NCI-H2196 treated with DMSO at 0.1 percent for 48 hours (cell line): ENCODE data around the gene EML4.
"Not testable (repeated sequence)": the region's sequence is repeated elsewhere in the genome, so short reads cannot be mapped to it uniquely, and the experiment has no call there.

ENCODE experiments used
- DNase-seq: peaks from one replicate; lab custom pipeline; 2025; ENCODE audit not compliant: unreplicated experiment; lab: John Stamatoyannopoulos, UW

The EML4 gene

GRCh38 chr2:42169100-42169873 is at the start of gene EML4:
Gene EML4 (plus strand): TSS chr2:42169353. CDS start chr2:42169612, 259 bp downstream.
- peak; percentile 84 for DNase-seq

- DNase-seq: no peak
Observed at GRCh38 chr2:42123426-42123825, 45.7 kb upstream of the EML4 start.

- no peak for DNase-seq
Observed at GRCh38 chr2:42124011-42124785, 45.0 kb upstream of the EML4 start.

- DNase-seq: no peak
Observed at GRCh38 chr2:42125841-42126594, 43.1 kb upstream of the EML4 start.

GRCh38 chr2:42126873-42127272 is 42.3 kb upstream of the EML4 start:
- not testable (repeated sequence) for DNase-seq

GRCh38 chr2:42127425-42128424 is 41.4 kb upstream of the EML4 start:
- no peak for DNase-seq

GRCh38 chr2:42128721-42129486 is 40.2 kb upstream of the EML4 start:
- peak; percentile 26 for DNase-seq

- DNase-seq: no peak
Observed at GRCh38 chr2:42129487-42129852, 39.7 kb upstream of the EML4 start.

GRCh38 chr2:42129947-42130346 is 39.2 kb upstream of the EML4 start:
- no peak for DNase-seq

- DNase-seq: not testable (repeated sequence)
Observed at GRCh38 chr2:42130858-42131257, 38.3 kb upstream of the EML4 start.

GRCh38 chr2:42132191-42132965 is 36.8 kb upstream of the EML4 start:
- DNase-seq: peak; percentile 39

- peak; percentile 85 for DNase-seq
Observed at GRCh38 chr2:42132966-42133641, 36.0 kb upstream of the EML4 start.

GRCh38 chr2:42133771-42134195 is 35.4 kb upstream of the EML4 start:
- DNase-seq: no peak

GRCh38 chr2:42134401-42134932 is 34.7 kb upstream of the EML4 start:
- not testable (repeated sequence) for DNase-seq

GRCh38 chr2:42135381-42136312 is 33.5 kb upstream of the EML4 start:
- DNase-seq: no peak

- no peak for DNase-seq
Observed at GRCh38 chr2:42136782-42137124, 32.4 kb upstream of the EML4 start.
